ENCODE measurements around the gene DCTN1.

The DCTN1 gene

DNA sequence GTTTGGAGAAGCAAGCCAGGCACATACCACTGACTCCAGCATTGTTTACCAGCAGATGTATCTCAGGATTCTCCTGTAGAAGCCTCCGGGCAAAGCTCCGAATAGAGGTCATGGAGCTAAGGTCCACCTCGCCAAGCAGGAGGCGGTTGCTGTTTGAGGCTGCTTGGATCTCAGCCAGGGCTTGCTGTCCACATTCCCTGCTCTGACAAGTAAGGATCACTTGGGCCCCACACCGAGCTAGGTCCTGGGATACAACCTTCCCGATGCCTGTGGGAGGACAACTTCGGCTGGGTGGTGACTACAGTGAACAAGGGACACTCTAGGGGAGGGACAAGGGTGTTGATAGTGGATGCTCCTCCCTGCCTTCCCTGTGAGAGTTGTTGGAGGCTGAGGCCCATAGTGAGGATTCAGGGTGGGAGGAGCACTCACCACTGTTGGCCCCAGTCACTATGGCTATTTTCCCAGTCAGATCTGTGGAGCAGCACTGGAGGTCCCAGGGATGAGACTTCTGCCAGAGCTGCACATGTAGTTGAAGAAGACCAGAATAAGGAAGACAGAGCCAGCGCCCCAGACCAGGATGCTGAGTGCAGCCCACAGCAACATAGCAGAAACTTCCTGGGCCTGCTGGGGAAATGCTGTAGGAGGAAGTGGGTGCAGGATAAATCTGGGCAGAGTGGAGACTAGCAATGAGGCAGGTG lies 33.0 kb upstream of the DCTN1 start:
- DNase-seq (ENCODE audit: low spot score) = no peak

DNA sequence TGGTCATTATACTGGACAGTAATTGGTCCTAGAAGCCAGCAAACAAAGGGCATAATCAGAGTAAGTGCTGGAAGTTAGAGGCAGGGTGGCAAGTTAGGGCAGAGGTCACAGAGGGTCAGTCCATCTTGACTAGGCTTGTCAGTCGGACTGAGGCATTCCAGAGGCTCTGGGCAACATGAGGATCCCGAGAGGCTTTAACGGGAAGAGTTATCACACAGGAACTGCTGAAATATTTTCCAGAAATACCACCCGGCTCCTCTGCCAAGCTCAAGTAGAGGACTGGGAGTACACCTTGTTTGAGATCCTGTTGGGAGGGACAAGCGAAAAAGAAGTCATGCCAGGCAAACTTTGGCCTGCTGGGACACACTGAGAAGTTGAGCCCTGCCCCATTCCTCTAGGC lies 27.6 kb upstream of the DCTN1 start:
- no peak for DNase-seq (ENCODE audit: low spot score)

- DNase-seq (ENCODE audit: low spot score) = no peak
Observed at GRCh38 chr2:74406035-74406434, 25.9 kb upstream of the DCTN1 start.

DNA sequence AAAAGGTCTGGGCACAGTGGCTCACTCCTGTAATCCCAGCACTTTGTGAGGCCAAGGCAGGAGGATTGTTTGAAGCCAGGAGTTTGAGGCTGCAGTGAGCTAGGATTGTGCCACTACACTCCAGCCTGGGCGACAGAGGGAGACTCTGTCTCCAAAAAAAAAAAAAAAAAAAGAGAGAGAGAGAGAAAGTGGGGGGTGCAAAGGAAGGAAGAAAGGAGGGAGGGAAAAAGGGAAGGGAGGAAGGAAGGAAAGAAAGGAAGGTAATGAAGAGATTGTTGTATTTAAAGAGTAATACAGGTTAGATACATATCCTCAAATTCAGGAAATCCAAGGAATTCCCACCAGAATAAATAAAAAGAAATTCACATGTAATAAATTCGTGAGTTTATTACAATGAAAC lies 21.8 kb upstream of the DCTN1 start:
- DNase-seq (ENCODE audit: low spot score) = no peak

DNA sequence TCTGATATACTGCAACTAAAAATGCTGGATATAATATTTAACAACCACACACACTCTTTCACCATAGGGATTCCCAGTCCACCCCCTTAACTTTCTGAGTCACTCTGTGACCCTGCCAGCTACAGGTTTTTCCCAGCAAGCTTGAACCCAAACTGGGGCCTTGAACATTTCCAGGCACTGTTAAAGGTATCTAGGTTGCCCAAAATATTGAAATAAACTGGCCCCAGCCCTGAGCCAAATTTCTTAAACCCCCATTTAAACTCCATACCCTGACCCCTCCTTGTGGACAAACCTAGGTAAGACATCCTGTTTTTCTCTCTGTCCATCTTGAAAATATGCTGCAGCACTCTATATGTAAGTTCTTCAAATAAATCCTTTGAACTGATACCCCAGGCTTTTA lies 19.7 kb upstream of the DCTN1 start:
- no peak for DNase-seq (ENCODE audit: low spot score)

- DNase-seq (ENCODE audit: low spot score) = no peak
Observed at GRCh38 chr2:74396149-74396548, 16.0 kb upstream of the DCTN1 start.

- no peak for DNase-seq (ENCODE audit: low spot score)
Observed at GRCh38 chr2:74393525-74393924, 13.4 kb upstream of the DCTN1 start.

DNA sequence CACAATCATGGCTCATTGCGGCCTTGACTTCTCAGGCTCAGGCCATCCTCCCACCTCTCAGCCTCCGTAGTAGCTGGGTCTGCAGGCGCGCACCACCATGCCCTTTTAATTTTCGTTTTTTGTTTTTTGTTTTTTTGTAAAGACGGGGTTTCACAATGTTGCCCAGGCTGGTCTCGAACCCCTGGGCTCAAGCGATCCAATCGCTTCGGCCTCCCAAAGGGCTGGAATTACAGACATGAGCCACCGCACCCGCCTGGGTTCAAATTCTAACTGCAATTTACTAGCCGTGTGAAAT lies 12.3 kb upstream of the DCTN1 start:
- no peak for DNase-seq (ENCODE audit: low spot score)

DNA sequence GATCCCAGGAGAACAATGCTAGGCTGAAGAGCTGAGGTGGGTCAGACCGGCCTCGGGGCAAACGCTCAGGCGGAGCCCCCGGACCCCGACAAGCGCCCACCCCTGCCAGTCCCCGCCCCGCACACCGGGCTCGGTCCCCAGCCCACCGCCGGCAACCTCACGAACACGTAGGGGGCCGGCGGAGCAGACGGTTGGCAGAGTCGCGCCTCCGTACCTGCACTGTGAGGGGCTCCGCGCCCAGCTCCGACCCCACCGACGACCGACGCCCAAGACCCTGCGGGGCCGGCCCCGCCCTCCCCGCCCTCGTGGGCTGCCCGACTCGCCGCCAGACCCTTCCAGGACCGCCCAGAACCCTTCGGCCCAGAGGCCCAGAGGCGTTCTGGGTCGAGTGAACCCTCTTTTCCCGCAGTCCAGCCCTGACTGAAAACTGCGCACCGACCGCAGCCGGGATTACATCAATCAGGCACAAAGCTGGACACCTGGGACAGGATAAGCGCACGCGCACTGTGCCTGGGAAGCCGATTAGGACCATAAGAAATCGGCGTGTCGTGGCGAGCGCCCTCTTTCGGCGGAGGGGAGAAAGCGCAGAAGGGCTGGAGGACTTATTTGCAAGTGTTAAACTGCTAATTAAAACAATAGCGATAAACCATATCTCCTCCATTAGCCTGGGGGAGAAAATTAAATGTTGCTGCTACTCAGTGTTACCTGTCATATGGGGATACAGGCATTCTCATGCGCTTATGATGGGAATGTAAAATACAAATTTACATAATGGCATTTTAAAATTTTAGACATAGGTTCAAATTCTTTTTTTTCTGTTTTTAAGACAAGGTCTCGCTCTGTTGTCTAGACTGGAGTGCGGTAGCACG lies 11.7 kb upstream of the DCTN1 start:
- DNase-seq (ENCODE audit: low spot score) = peak; percentile 98

GRCh38 chr2:74391209-74391579 lies 11.1 kb upstream of the DCTN1 start:
- no peak for DNase-seq (ENCODE audit: low spot score)

- no peak for DNase-seq (ENCODE audit: low spot score)
Observed at GRCh38 chr2:74390606-74391005, 10.5 kb upstream of the DCTN1 start.

DNA sequence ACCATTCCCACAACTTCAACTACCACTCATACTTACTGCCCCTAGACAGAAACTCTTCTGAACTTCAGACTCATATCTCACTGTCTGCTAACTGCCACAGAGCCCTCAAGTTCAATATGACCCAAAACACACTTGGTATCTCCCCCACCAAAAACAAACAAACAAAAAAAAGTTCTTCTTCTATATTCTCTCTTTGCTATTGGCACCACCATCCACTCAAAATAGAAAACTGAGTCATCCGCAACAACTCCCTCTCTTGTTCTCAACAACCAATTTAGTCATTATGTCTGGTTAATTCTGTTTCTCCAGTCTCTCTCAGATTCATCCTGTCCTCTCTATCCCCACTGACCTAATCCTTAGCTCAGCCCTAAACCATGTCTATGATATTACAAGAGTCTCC lies 7.2 kb upstream of the DCTN1 start:
- no peak for DNase-seq (ENCODE audit: low spot score)

- no peak for DNase-seq (ENCODE audit: low spot score)
Observed at GRCh38 chr2:74385396-74385795, 5.3 kb upstream of the DCTN1 start.

- no peak for DNase-seq (ENCODE audit: low spot score)
Observed at GRCh38 chr2:74384051-74384450, 3.9 kb upstream of the DCTN1 start.

GRCh38 chr2:74383254-74383653 lies 3.1 kb upstream of the DCTN1 start:
- DNase-seq (ENCODE audit: low spot score) = no peak

DNA sequence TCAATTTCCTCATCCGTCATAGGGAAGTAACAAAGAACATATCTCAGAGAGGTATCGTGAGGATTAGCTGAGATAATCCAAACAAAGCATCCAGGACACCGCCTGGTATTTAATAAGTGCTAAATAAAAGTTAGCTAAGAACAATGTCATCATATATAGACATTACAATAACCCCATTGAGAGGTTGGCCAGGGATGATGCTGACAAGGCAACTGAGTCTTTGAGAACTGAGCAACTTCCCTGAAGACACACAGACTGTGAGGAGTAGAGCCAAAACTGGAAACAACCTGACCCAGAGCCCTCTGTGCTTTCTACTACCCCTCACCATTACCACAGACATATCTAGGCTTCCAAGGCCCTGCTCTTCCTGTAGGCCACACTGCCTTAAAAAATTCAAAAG lies 1.6 kb upstream of the DCTN1 start:
- DNase-seq (ENCODE audit: low spot score) = no peak

- DNase-seq (ENCODE audit: low spot score) = no peak
Observed at GRCh38 chr2:74378007-74378406, 2.1 kb downstream of the DCTN1 start.

DNA sequence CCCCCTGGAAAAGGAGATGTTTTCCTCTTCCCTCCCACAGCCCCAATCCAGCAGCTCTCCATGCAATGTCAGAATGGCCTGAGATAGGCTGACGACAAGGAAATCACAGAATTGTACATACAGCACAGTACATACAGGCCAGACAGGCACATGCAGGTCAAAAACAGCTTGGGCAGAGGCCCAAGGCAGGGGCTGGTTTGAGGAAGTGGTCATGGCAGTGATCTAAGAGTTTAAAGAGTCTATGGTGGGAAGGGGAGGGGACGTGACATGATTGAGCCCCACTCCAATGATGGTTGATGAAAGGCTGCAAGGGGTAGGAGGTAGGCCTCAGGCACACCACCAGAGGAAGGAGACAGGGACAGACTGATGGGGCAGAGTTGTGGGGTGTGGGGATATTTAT lies 4.3 kb downstream of the DCTN1 start:
- DNase-seq (ENCODE audit: low spot score) = no peak

GRCh38 chr2:74374509-74375205 lies 5.5 kb downstream of the DCTN1 start:
- DNase-seq (ENCODE audit: low spot score) = peak; percentile 89

DNA sequence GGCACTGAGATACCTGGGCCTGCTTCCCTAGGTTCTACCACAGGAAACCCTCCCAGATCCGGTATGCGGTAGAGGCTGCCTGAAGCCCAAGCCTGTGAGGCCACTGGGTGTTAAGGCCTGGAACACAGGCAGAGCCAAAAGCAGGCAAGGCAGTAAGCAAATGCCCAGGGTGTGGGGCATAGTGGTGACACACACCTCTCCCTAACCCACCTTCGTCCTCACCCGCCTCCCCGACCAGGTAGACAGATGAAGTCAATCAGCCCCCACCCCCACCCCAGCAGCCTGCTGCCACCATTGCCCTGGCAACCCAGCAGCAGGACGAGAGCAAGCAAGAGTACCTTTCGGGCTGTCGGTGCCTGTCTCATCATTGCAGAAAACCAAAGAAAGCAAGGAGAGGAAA lies 6.1 kb downstream of the DCTN1 start:
- no peak for DNase-seq (ENCODE audit: low spot score)

GRCh38 chr2:74373221-74373676 lies 6.9 kb downstream of the DCTN1 start:
- DNase-seq (ENCODE audit: low spot score) = no peak

GRCh38 chr2:74372674-74373073 lies 7.4 kb downstream of the DCTN1 start:
- no peak for DNase-seq (ENCODE audit: low spot score)

GRCh38 chr2:74371421-74371820 lies 8.7 kb downstream of the DCTN1 start:
- no peak for DNase-seq (ENCODE audit: low spot score)
